Midbrain (tissue), 1 donor: ENCODE measurements around the gene MEGF6.

ENCODE experiments used
- DNase-seq: peaks from one replicate; lab custom pipeline; 2025; lab: John Stamatoyannopoulos, UW

MEGF6 gene

GRCh38 chr1:3441880-3442279 is 169.4 kb downstream of the MEGF6 start:
- no peak for DNase-seq

GRCh38 chr1:3441410-3441847 is 169.9 kb downstream of the MEGF6 start:
- peak; percentile 72 for DNase-seq

GRCh38 chr1:3440711-3441409 is 170.4 kb downstream of the MEGF6 start:
- no peak for DNase-seq

- no peak for DNase-seq
Measured at GRCh38 chr1:3440300-3440681, 171.0 kb downstream of the MEGF6 start.
